Measurements from ENCODE around the gene GATA1. TPM values are rescaled to one million over a fixed set of nuclear protein-coding genes. Genes with fewer than 3 reads are reported as not detected.

The GATA1 gene
- total and polyA plus RNA-seq, 5 donors from 2014 or later: 0.67 TPM; not detected in 4

DNA sequence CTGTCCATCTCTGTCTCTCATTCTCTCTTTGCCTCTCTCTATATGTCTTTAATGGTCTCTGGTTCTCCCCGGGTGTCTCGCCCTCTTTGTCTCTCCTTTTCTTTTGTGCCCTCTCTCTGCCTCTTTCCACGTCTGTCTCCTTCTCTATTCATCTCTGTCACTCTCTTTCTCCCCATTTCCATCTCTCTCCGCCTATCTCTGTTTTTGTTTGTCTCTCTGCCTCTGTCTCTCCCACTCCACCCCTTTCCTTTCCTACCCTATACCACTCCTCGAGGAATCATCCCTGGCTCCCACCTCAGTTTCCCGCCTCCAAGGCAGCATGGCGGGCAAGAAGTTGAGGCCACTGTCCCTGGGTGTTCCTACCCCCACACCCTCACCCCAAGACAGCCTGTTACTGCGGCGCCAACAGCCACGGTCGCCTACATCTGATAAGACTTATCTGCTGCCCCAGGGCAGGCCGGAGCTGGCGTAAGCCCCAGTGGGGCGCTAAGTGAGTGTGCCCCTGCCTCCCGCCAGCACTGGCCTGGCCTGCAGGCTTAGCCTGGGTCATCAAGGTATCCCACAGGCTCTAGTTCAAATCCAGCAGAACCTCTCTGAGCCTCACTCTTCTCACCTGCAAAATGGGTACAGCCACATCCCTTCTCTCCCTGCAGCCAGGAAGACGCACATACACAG lies 713 bp upstream of the GATA1 start:
- Mint-ChIP-seq H3K4me1 (peaks cover 0 to 14% (median under 1%) of the 10 kb centered on the region in 4 donors), H3K4me3 (no peak overlapping the region)
- no peaks in the 10 kb centered on the region for H3K9me3 ChIP-seq (ENCODE audit: control insufficient read depth in 2 of 2, low read length in 2 of 2)

GRCh38 chrX:48786825-48787504 lies 575 bp downstream of the GATA1 start:
- Histone ChIP-seq H3K27me3 (ENCODE audit: control insufficient read depth, insufficient read depth, low read length) (no peaks in the 10 kb centered on the region), H3K36me3 (ENCODE audit: control insufficient read depth, insufficient read depth, low read length) (no peaks in the 10 kb centered on the region), H3K4me3 (ENCODE audit: low read depth, low read length) (no peak overlapping the region), H3K9me3 (ENCODE audit: control insufficient read depth in 2 of 2, low read length in 2 of 2) (no peaks in the 10 kb centered on the region), H3K4me1 (ENCODE audit: control insufficient read depth, insufficient read depth, low read length, poor library complexity, severe bottlenecking) (peaks cover 4% of the 10 kb centered on the region), H3K27ac (ENCODE audit: insufficient read depth, low read length, poor library complexity, severe bottlenecking) (no peak overlapping the region)
- ATAC-seq (ENCODE audit: low read depth in 2 of 2) (no peak), DNase-seq (no peak)
- H3K27ac Mint-ChIP-seq: no peak overlapping the region
- no peaks in the 10 kb centered on the region for H3K27me3 Mint-ChIP-seq
- H3K4me1 Mint-ChIP-seq: peaks cover 0 to 14% (median under 1%) of the 10 kb centered on the region in 4 donors
- H3K4me3 Mint-ChIP-seq: peak overlapping the region in 1 of 4 donors; percentile 8
- peaks cover 0 to 2% (median 0%) of the 10 kb centered on the region in 7 donors for H3K9me3 Mint-ChIP-seq
- H3K36me3 Mint-ChIP-seq: no peaks in the 10 kb centered on the region

More for the DNA sequence above, 713 bp upstream of the GATA1 start:
- ATAC-seq (ENCODE audit: low read depth in 2 of 2) (no peak), DNase-seq (no peak)
- Mint-ChIP-seq H3K36me3 (no peaks in the 10 kb centered on the region), H3K9me3 (peaks cover 0 to 2% (median 0%) of the 10 kb centered on the region in 7 donors), H3K27me3 (no peaks in the 10 kb centered on the region), H3K27ac (peak overlapping the region in 1 of 3 donors; percentile 76)
- no peaks in the 10 kb centered on the region for H3K36me3 ChIP-seq (ENCODE audit: control insufficient read depth, insufficient read depth, low read length)
- no peak overlapping the region for H3K27ac ChIP-seq (ENCODE audit: insufficient read depth, low read length, poor library complexity, severe bottlenecking)
- no peak overlapping the region for H3K4me3 ChIP-seq (ENCODE audit: low read depth, low read length)
- H3K27me3 ChIP-seq (ENCODE audit: control insufficient read depth, insufficient read depth, low read length): no peaks in the 10 kb centered on the region
- peaks cover 4% of the 10 kb centered on the region for H3K4me1 ChIP-seq (ENCODE audit: control insufficient read depth, insufficient read depth, low read length, poor library complexity, severe bottlenecking)

DNA sequence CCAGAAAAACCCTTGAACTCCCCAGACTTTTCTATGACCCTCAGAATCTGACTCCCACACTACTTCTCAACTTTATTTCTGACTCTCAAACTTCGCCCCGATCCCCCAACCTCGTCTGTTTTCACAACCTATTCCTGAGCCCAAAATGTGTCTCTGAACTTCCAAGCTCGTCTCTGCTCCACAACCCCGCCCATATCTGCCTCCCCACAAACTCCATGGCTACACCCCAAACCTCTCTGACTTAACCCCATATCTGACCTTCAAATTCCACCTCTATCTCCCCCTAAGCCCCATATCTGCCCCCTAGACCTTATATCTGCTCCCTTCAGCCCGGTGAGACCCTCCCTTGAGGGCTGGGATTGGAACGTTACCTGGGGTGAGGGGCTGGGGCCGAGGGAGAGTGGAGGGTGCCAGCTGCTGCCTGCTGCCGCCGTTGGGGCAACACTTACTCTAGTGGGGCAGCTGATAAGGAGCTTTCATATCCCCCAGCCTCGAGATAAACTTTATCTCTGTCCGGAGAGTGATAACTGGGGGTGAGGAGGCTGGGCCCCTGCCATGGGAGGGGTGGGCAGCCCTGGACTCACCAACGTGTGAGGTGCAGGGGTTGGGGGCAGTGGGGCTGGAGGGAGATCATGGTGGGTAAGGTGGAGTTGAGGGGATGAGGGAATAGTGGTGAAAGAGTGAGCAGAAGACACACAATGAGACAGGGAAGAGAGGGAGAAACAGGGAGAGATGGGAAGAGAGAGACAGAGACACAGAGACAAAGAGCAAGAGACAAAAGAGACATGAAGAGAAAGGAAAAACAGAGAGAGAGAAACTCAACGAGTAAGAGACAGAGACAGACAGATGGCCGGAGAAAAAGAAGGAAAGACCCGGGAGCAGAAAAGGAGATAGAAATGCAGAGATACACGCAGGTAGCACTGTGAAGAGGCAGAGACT lies 1.4 kb downstream of the GATA1 start:
- Mint-ChIP-seq H3K9me3 (peaks cover 0 to 2% (median 0%) of the 10 kb centered on the region in 7 donors), H3K4me1 (peaks cover 0 to 14% (median under 1%) of the 10 kb centered on the region in 4 donors), H3K27me3 (no peaks in the 10 kb centered on the region), H3K27ac (peak overlapping the region in 1 of 3 donors; percentile 83), H3K36me3 (no peaks in the 10 kb centered on the region), H3K4me3 (no peak overlapping the region)
- DNase-seq (no peak), ATAC-seq (ENCODE audit: low read depth in 2 of 2) (no peak)
- H3K27me3 ChIP-seq (ENCODE audit: control insufficient read depth, insufficient read depth, low read length): no peaks in the 10 kb centered on the region
- H3K9me3 ChIP-seq (ENCODE audit: control insufficient read depth in 2 of 2, low read length in 2 of 2): no peaks in the 10 kb centered on the region
- H3K27ac ChIP-seq (ENCODE audit: insufficient read depth, low read length, poor library complexity, severe bottlenecking): no peak overlapping the region
- H3K36me3 ChIP-seq (ENCODE audit: control insufficient read depth, insufficient read depth, low read length): no peaks in the 10 kb centered on the region
- no peak overlapping the region for H3K4me3 ChIP-seq (ENCODE audit: low read depth, low read length)
- peaks cover 4% of the 10 kb centered on the region for H3K4me1 ChIP-seq (ENCODE audit: control insufficient read depth, insufficient read depth, low read length, poor library complexity, severe bottlenecking)

DNA sequence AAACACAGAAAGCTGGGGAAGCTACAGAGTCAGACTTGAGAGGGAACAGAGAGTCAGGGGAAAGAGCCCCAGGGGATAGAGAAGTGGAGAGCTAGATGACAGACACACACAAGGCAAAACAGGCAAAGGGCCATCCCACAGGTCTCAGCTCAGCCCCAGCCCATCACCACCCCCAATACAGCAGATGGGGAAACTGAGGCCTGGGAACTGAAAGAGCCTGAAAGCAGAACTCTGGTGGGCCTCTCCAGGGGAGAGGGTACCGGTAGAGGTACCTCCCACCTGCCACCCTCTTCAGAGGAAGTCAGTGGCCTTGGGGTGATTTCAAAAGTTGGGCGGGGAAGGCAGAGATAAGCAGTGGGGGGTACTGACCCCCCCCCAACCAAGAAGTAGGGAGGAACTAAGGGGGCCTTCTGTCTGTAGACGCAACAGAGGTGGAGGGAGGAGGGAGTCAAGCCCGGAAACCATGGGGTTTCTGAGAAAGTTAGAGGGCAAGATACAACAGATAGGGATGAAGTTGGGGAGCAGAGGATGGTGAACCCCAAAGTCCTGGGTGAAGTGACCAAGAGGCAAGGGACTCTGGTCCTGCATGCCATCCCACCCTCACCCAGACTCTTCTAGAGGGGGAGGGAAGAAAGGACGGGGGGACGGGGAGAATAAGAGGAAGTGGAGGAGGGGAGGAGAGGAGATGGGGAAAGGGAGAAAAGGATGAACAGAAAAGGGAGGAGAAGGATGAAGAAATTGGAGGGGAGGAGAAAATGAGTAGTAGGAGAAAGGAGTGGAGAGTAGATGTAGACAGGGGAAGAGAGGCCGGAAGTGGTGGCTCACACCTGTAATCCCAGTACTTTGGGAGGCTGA lies 3.2 kb downstream of the GATA1 start:
- H3K27me3 Mint-ChIP-seq: no peaks in the 10 kb centered on the region
- peaks cover 0 to 2% (median 0%) of the 10 kb centered on the region in 7 donors for H3K9me3 Mint-ChIP-seq
- Histone ChIP-seq H3K27me3 (ENCODE audit: control insufficient read depth, insufficient read depth, low read length) (no peaks in the 10 kb centered on the region), H3K27ac (ENCODE audit: insufficient read depth, low read length, poor library complexity, severe bottlenecking) (no peak overlapping the region), H3K9me3 (ENCODE audit: control insufficient read depth in 2 of 2, low read length in 2 of 2) (no peaks in the 10 kb centered on the region), H3K36me3 (ENCODE audit: control insufficient read depth, insufficient read depth, low read length) (no peaks in the 10 kb centered on the region), H3K4me3 (ENCODE audit: low read depth, low read length) (no peak overlapping the region), H3K4me1 (ENCODE audit: control insufficient read depth, insufficient read depth, low read length, poor library complexity, severe bottlenecking) (peaks cover 4% of the 10 kb centered on the region)
- H3K27ac Mint-ChIP-seq: peak overlapping the region in 1 of 3 donors; percentile 68
- H3K4me1 Mint-ChIP-seq: peaks cover 0 to 14% (median under 1%) of the 10 kb centered on the region in 4 donors
- peak overlapping the region in 1 of 4 donors; percentile 17 for H3K4me3 Mint-ChIP-seq
- ATAC-seq (ENCODE audit: low read depth in 2 of 2) (no peak), DNase-seq (peak in 1 of 3 donors; percentile 18)
- H3K36me3 Mint-ChIP-seq: peaks cover 3% of the 10 kb centered on the region

GRCh38 chrX:48790477-48790876 lies 4.1 kb downstream of the GATA1 start:
- ATAC-seq (ENCODE audit: low read depth in 2 of 2): no peak
- Mint-ChIP-seq H3K9me3 (peaks cover 0 to 2% (median 0%) of the 10 kb centered on the region in 7 donors), H3K27me3 (no peaks in the 10 kb centered on the region), H3K4me3 (no peak overlapping the region), H3K27ac (no peak overlapping the region), H3K36me3 (peaks cover 3% of the 10 kb centered on the region), H3K4me1 (peaks cover 0 to 14% (median under 1%) of the 10 kb centered on the region in 4 donors)
- Histone ChIP-seq H3K27me3 (ENCODE audit: control insufficient read depth, insufficient read depth, low read length) (no peaks in the 10 kb centered on the region), H3K9me3 (ENCODE audit: control insufficient read depth in 2 of 2, low read length in 2 of 2) (no peaks in the 10 kb centered on the region), H3K4me1 (ENCODE audit: control insufficient read depth, insufficient read depth, low read length, poor library complexity, severe bottlenecking) (peaks cover 4% of the 10 kb centered on the region), H3K36me3 (ENCODE audit: control insufficient read depth, insufficient read depth, low read length) (no peaks in the 10 kb centered on the region), H3K27ac (ENCODE audit: insufficient read depth, low read length, poor library complexity, severe bottlenecking) (no peak overlapping the region), H3K4me3 (ENCODE audit: low read depth, low read length) (no peak overlapping the region)
- DNase-seq: no peak

DNA sequence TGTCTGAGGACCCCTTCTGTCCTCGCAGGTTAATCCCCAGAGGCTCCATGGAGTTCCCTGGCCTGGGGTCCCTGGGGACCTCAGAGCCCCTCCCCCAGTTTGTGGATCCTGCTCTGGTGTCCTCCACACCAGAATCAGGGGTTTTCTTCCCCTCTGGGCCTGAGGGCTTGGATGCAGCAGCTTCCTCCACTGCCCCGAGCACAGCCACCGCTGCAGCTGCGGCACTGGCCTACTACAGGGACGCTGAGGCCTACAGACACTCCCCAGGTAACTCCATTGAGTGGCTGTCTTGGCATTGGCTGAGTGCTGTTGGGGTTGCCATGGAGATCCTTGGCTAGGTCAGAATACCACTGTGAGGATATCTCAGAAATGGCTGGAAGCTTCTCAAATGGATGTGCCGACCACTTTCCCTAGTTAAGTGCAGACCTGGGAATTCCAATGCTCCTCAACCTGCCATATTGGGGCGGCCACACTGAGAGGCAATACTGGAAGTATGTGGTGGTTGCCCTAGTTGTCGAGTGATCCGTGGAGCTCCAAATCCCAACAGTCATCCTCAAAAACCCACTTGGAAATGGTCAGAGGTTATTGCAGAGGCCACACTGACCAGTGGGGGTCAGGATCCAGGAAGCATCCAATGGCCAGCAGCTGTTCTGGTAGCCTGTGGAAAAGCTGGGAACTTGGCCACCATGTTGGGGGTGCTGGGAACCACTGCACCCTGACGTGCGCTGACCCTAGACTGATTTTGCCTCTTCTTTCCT lies 4.9 kb downstream of the GATA1 start:
- Mint-ChIP-seq H3K4me3 (no peak overlapping the region), H3K4me1 (peaks cover 0 to 14% (median under 1%) of the 10 kb centered on the region in 4 donors), H3K27ac (no peak overlapping the region), H3K27me3 (no peaks in the 10 kb centered on the region), H3K9me3 (peaks cover 0 to 2% (median 0%) of the 10 kb centered on the region in 7 donors), H3K36me3 (peaks cover 3% of the 10 kb centered on the region)
- Histone ChIP-seq H3K27ac (ENCODE audit: insufficient read depth, low read length, poor library complexity, severe bottlenecking) (no peak overlapping the region), H3K9me3 (ENCODE audit: control insufficient read depth in 2 of 2, low read length in 2 of 2) (no peaks in the 10 kb centered on the region), H3K4me1 (ENCODE audit: control insufficient read depth, insufficient read depth, low read length, poor library complexity, severe bottlenecking) (peaks cover 4% of the 10 kb centered on the region), H3K4me3 (ENCODE audit: low read depth, low read length) (no peak overlapping the region), H3K36me3 (ENCODE audit: control insufficient read depth, insufficient read depth, low read length) (no peaks in the 10 kb centered on the region), H3K27me3 (ENCODE audit: control insufficient read depth, insufficient read depth, low read length) (no peaks in the 10 kb centered on the region)
- no peak for ATAC-seq (ENCODE audit: low read depth in 2 of 2)
- DNase-seq: no peak

All from CD4-positive, CD25-positive, alpha-beta regulatory T cell (primary cell).